Stimulated activated CD8-positive, alpha-beta memory T cell treated with anti-CD3 and anti-CD28 coated beads, Interleukin-4, amount 100 ng/mL, for 1 hour (primary cell): Measurements from ENCODE around the gene NSRP1.
"Not testable (repeated sequence)": the region's sequence is repeated elsewhere in the genome, so short reads cannot be mapped to it uniquely, and the experiment has no call there.

Experiments
- DNase-seq, 2 donors: peaks; one replicate each; pipeline ENCODE4 v3.0.0-alpha.2; 2020; ENCODE audit warnings: low read depth in 2 of 2, low spot score in 1 of 2

Gene NSRP1

DNA sequence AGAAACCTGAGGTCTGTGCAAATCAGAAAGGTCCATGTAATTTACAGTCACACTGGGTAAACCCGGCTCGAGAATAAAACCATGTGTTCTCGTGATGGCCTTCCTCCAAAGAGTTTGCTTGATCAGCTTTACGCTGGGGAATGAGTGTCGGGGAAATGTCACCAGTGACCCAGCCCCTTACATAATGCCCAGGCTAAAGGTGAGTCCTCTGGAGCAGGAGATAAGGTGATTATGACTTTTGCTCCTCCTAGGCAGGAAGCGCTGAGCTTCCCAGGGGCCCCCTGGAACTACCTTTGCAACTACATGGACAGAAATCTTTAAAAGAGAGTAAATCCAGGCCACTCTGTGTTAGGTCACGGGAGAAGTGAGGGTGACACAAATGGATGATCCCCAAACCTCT is 103.2 kb downstream of the NSRP1 start:
- DNase-seq, result no peak

DNA sequence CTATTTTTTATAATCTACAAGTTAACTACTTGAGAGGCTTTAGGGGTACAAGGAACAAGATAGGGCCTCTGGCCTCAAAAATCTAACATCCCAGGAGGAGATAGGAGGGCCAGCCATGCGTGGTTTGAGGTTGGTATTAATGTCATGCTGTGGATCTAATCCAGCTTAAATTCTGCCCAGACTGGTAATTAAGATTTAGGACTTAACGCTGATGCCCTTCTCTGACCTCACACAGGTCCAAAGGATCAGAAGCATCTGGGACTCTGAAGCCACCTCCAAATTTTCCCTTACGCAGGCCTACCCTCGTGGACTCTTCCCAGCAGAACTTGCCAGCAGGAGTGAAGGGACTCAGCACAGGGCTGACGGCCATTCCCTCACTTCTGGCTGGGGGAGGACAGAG is 103.8 kb downstream of the NSRP1 start:
- DNase-seq, result no peak

DNA sequence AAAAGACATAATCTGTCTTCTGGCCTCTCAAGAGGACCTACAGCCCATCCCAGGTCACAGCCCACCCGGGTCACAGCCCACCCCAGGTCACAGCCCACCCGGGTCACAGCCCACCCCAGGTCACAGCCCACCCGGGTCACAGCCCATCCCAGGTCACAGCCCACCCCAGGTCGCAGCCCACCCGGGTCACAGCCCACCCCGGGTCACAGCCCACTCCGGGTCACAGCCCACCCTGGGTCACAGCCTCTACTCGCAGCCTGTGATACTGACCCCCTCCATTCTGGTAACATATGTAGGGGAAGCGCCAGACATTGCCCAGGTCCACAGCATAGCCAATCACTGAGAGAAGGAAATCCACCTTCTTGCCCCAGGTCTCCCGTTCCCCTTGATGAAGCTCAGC is 104.7 kb downstream of the NSRP1 start:
- DNase-seq, result no peak

DNA sequence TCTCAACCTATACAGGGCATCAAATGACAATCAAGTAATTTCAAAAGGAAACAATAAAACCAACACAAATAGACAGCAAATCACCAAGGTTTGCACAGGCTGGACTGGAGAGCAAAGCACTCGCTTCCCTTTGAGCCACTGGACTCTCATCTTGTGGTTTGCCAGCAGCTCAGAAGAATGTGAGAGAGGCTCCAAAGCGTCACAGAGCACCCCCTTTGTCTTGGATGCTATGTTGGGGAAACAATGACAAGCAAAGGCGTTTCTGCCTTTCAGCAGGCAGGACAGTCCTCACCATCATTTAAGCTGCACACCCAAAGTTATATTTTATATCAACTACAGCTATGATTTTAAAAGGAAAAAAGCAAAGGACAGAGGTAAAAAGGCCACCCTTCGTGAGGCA is 105.6 kb downstream of the NSRP1 start:
- no peak for DNase-seq

DNA sequence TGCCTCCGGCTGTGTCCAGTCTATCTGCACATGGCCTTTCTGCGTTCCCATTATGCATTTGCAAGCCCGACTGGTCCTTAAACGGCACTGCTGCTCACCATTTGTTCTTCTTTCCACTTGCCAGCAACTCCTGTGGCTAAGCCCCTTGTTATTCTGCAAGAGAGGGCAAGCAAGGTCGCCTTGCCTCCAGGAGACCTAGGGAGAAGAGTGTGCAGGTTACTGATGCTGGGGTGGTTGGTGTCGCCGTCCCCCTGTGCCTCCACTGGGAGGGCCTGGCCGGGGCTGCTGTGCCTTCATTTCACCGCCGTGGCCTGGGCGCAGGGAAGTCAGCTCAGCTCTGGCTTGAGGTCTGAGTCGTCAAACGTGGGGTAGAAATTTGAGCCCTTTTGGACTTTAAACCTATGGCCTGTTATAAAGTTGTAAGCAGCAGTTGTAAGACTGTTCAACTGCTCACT is 106.1 kb downstream of the NSRP1 start:
- DNase-seq, result no peak

DNA sequence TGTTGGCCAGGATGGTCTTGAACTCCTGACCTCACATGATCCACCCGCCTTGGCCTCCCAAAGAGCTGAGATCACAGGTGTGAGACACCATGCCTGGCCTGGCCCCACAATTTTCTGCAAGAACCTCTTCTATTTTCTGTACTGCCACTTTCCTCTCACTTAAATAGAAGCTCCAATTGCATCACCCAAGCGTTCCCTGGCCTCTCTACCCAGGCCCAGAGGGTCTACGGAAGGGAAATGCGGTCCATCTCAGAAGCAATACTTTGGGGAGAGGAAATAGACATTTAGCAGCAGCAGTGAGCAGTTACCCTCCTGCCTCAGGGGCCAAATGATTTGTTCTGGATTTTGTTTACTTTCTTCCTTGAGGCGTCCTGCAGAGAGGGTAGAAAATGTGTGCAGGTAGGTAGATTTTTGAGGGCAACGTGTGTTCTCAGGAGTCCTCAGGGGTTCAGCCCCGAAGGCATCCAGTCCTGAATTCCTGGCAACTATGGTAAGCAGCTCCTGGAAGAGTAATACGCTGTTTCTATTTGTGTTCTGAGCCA is 107.9 kb downstream of the NSRP1 start:
- DNase-seq, result no peak

DNA sequence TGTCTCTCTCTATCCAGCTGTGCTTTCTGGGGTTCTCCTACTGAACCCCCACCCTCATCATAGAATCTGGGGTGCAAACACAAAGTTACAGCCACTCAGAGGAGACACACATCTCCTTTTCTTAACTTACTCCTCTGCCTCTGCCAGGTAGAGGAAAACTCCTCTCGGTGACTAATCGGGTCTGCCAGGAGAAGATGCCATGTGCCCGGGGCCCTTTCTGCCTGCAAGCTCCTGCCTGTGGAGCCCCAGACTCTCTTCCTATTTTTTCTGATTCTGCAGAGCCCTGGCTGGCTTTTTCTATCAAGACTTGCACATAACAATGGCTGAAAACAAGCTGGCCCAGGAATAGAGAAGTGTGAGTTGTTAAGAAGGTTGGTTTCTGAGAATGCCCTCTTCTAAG is 108.5 kb downstream of the NSRP1 start:
- no peak for DNase-seq

DNA sequence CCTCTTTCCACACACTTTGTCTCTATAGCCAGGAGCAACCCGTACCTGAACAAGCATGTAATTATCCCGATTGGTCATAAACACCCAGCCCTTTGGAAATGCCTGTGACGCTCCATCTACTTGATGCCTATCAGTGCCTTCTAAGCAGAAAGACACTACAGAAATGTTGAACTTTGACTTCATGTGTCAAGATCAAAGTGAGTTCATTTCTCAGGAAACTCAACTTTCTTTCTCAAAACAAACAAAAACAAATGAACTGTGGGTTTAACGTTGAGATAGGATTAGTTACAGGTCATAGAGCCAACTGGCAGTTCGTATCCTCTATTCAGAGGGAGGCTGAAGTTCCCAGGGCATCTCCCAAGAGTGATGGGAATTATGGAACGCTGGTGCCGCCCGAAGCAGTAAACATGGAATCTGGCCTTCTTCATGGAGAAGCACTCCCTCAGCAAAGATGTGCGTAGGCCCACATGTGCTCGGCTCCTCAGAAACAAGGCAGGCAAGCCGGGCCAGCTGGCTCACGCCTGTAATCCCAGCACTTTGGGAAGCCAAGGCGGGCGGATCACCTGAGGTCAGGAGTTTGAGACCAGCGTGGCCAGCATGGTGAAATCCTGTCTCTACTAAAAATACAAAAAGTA is 109.4 kb downstream of the NSRP1 start:
- DNase-seq, result no peak

DNA sequence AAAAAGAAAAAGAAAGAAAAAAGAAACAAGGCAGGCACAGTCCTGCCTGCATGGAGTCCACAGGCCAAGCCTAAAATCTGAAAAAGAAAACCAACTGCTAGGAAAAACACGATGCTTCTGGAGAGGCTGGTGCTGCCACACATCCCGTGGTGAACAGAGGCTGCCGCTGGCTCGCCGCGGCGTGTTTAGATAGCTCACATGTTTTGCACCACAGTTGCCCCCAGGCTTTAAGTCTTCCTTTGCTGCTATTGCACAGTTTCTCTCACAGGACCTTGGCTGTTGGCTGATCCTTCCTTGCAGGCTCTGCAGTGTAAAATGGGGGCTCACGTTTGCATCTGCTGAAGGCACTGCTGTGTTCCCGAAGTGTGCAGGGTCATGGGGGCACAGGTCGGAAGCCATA is 110.3 kb downstream of the NSRP1 start:
- DNase-seq, result no peak

DNA sequence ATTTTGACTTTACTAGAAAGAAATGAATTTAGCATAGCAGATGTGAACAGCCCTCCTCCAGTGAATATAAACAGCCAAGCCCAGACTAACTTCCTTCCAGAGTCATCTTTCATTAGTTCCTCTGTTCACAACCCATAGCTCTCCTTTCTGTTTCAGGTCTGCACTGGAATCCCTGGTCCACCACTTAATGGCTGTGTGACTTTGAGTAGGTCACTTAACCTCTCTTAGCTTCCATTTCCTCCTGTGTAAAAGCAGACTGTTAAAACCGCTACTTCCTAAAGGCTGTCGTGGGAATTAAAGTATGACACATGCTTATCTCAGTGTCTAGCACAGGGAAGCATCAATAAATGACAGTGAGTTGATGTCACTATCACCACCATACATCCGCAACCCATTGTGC is 111.4 kb downstream of the NSRP1 start:
- DNase-seq, result no peak

DNA sequence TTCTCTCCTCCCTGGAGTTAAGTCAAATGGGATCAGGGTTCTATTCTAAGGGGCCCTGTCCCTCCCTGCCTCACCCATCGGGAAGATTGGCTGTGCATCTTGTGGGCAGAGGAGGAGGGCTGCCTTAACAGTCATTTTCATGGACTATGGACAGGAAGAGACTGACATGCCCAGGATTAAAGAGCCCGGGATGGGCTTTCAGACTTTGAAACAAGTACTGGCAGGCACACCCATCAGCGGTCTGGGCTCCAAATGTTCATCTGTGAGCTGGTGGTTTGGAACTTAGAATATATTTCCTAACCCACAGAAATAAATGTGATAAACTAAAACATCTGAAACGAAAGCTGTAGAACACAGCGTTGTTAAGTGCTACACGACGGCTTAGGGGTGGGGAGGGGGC is 112.4 kb downstream of the NSRP1 start:
- DNase-seq, result no peak

DNA sequence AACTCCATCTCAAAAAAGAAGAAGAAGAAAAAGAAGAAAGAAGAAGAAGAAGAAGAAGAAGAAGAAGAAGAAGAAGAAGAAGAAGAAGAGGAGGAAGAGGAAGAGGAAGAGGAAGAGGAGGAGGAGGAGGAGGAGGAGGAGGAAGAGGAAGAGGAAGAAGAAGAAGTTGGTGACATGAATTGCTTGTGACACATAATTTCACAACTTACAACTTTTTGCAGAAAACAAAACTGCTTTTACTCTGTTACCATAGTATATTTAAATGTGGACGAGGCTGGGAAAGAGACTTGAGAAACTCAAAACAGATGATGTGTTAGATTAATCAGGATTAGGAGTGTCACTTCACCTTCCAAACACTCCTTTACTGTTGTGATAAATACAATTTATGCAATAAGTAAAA is 113.4 kb downstream of the NSRP1 start:
- not testable (repeated sequence) for DNase-seq

DNA sequence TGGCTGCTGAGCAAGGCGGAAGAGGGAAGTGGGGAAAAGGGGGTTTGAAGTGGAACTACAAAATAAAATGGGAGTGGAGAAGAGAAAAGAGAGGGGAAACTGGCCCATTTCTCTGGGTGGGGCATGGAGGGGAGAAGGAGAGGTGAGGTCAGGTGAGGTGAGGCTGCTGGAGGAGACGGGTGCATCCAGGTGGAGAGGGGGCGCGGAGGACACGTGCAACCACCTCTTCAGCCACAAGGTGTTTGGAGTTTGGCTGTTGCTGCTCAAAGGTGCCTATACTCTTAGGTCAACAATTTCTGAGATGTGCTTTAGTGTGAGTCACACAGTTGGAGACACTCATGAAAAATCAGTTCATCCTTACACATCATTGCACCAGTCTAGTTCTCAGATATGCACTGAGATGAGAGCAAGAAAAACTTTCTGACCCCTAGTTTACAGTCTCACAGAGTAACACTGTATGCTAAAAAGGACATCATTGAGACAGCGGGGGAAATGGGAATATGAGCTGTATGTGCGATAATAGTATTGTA is 114.0 kb downstream of the NSRP1 start:
- DNase-seq, result no peak

DNA sequence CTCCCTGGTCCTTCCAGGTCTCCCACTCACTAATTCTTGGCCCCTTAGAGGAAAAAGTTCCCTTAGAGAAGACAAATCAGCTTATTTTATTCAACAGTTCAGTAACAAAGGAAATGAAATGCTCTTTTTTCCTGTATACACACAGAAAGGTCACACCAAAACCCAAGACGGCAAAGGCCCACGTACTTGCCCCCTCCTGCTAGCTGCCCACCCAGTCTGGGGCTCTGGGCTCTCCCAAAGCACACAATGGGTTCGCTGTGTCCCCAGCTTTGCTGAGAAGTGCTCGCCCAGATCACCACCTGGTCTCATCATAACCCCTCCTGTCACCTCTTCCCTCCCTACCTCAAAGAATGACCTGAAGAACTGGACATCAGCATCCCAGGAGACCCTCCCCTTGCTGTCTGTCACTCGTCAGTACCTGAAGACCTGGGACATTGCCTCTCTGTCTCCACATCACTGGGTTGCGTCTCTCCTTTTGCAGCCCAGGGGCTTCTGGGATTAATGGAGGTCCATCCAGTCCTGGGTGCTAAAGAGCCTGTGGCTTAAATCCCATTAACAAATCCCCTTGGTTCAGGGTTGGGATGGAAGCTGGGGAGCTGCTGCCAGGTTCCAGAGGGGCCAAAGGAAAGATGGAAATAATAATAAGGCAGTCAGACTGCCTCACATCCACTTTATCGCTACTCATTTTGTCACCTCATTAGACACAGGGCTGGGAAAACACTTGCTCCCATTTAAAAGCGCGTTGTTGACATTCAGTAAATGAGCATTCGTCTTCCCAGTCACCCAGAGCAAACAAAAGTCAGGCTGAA is 115.6 kb downstream of the NSRP1 start:
- no peak for DNase-seq

DNA sequence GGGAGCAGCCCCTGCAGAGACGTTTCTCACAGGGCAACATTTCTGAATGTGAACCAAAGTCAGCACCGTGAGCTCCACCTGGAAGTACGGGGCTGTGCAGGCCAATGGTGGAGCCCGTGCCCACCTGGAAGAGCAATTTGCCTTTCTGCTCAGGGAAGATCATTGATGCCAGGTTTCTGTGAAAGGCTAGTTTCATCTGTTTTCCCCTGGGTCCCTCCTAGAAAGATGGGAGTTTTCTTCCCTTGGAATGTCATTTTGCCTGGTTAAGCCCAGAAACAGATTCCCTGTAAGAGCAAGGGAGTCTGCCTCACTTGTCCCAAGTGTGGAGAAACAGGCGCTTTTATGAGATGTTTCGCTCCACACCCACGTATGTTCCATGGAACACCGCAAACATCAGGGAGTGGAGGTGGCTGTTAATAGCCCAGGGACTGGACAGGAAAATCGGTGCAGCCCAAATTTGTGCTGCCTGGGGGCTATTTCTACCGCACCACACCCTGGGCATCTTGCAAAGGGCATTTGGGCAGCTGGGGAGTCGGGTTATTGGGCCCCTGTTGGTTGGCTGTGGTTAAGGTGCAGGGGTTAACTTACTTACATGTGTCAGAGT is 116.3 kb downstream of the NSRP1 start:
- DNase-seq, result no peak

DNA sequence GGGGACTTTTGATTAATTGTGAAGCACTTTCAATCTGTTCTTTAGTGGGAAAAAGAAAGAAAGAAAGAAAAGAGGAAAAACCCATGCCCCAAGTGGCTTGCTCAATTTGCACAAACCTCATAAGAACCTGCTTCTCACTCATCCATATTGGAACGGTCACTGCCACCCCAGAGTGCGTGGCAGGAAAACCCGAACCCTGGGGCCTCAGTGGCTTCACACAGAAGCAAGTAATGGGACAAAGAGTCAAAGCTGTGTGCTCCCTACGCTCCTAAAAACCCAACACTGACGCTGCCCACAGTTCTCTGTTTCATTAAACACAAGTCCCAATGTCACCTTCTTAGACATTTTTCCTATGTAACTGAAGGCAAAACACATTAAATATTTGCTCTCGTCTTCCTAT is 117.7 kb downstream of the NSRP1 start:
- DNase-seq, result no peak

DNA sequence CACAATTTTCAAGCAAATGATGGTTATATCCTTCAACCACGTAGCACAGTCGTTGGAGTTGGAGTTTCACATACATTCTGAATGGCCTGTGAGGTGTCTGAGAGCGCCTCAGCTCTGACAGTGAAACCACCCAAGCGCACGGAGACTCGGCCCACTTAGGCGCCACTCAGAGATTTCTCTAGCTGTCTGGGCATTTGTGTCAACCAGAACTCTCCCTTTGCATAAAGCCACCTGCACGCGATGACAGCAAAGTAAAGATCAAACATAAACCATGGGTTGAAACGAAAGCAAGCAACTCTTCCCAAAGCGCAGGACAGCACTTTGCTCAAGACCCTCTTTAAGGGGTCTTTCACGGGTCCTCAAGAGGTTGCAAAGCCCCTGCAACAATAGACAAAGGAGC is 118.3 kb downstream of the NSRP1 start:
- no peak for DNase-seq

DNA sequence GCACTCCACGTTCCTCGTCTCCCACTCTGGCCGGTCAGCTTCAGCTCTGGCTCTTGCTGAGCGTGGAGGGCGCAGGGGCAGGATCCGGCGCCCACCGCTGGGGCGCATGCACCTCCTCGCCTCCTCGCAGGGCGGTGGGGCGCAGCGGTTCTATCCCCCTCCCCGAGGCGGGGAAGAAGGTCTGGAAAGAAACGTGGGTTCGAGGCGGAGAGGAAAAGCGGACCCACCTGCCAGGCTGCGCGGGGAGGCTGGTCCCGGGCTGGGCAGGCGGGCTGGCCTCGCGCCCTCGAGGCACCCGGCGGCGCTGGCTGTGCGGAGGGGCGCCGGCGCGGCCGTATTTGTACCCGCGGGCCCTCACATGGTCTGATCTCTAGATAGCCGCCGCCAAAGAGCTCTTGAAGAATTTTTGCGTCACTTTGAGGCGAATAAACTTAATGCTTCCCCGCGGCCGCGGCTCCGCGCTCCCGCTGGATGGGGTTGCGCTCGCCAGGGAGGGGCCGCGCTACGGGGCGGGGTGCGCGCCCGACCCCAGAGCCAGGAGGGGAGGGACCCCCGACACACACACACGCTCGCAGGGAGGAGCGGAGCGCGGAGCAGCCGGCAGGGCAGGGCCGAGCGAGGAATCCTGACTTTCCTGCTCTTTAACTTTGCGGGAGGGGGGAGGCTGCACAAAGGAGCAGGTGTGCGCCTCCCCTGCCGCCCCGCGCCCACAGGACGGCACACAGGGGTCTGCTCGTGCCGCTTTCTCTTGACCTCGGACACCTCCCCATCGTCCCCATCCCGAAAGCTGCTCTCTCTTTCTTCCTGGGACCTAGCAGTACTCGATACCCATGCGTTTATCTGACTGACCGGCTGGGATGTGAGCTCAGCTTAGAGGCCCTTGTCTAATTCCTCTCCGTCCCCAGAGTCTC is 119.0 kb downstream of the NSRP1 start, which contains the start of gene SLC6A4:
Gene SLC6A4, minus strand, starts transcription at position 312 of the 911 bp plus-strand sequence. CDS start 13,739 bp downstream, outside the sequence.
- no peak for DNase-seq
